Gastroesophageal sphincter (tissue), 4 donors: ENCODE data around the gene CHCT1. TPM values are rescaled to one million over a fixed set of nuclear protein-coding genes. Genes with fewer than 3 reads are reported as not detected.
"Not testable (repeated sequence)": the region's sequence is repeated elsewhere in the genome, so short reads cannot be mapped to it uniquely, and the experiment has no call there.

Experiments used
- ATAC-seq: fragments of 150-250 bp; one replicate; pipeline ENCODE4 v1.9.1; 2016; ENCODE audit warnings: mild to moderate bottlenecking, moderate library complexity
- H3K27ac ChIP-seq, 4 donors: fragments of 200-600 bp; sonication (generic) in 3 of 4; 1 replicate in 3 of 4; 2 replicates in 1 of 4; pipeline ENCODE4 v1.5.1; 2016 to 2019
- H3K27me3 ChIP-seq: fragments of 200-600 bp; sonication (generic); one replicate; pipeline ENCODE4 v1.5.1; 2019
- H3K36me3 ChIP-seq, 2 donors: fragments of 200-600 bp; sonication (generic); one replicate each; pipeline ENCODE4 v1.5.1; 2019; ENCODE audit warnings: control low read depth in 1 of 2
- H3K4me1 ChIP-seq, 3 donors: fragments of 200-600 bp; sonication (generic); 1 replicate in 2 of 3; 2 replicates in 1 of 3; pipeline ENCODE4 v1.5.1; 2016 to 2019; ENCODE audit warnings: control low read depth in 2 of 3
- H3K4me3 ChIP-seq, 2 donors: fragments of 200-600 bp; sonication (generic); one replicate each; pipeline ENCODE4 v1.5.1; 2019; ENCODE audit warnings: mild to moderate bottlenecking in 1 of 2, moderate library complexity in 1 of 2
- H3K9me3 ChIP-seq, 3 donors: fragments of 200-600 bp; sonication (generic); one replicate each; pipeline ENCODE4 v1.5.1; 2017 to 2019; ENCODE audit warnings: control low read depth in 2 of 3
- EP300 ChIP-seq: sonication (generic); formaldehyde crosslinking; IDR thresholded peaks from one replicate; pipeline ENCODE4 v1.6.1; 2017; ENCODE audit warnings: antibody characterized with exemption, mild to moderate bottlenecking
- POLR2A ChIP-seq, 2 donors: fragments of 450-650 bp; IDR thresholded peaks; one replicate each; pipeline ENCODE4 v1.6.1; 2017; ENCODE audit warnings: antibody characterized with exemption in 2 of 2, mild to moderate bottlenecking in 2 of 2, moderate library complexity in 1 of 2
- POLR2AphosphoS5 ChIP-seq: sonication (generic); formaldehyde crosslinking; IDR thresholded peaks from one replicate; pipeline ENCODE4 v1.6.1; 2017; ENCODE audit warnings: antibody characterized with exemption
- WGBS, 2 donors: methylation state at CpG; one replicate each; pipeline ENCODE4 v1.1.5; 2018; ENCODE audit warnings: low coverage in 1 of 2; 5-methylcytosine and 5-hydroxymethylcytosine counted together
- total RNA-seq, 4 donors: library from RNA; depleted of rRNA; stranded (reverse); fragments of >200 nt; gene quantifications; one replicate each; pipeline ENCODE4 v1.1.0, GENCODE V29; 2016
- TF ChIP-seq, protein P1 (sequence below), 4 experiments: fragments of 200-600 bp in 2 of 4; fragments of 450-650 bp in 2 of 4; sonication (generic) in 1 of 4; IDR thresholded peaks; one replicate each; pipeline ENCODE4 v1.5.1; 2017 to 2019; ENCODE audit warnings: antibody characterized with exemption in 4 of 4, mild to moderate bottlenecking in 2 of 4, moderate library complexity in 2 of 4

Gene CHCT1
- total RNA-seq, 4 donors from 2014 or later: not detected

DNA sequence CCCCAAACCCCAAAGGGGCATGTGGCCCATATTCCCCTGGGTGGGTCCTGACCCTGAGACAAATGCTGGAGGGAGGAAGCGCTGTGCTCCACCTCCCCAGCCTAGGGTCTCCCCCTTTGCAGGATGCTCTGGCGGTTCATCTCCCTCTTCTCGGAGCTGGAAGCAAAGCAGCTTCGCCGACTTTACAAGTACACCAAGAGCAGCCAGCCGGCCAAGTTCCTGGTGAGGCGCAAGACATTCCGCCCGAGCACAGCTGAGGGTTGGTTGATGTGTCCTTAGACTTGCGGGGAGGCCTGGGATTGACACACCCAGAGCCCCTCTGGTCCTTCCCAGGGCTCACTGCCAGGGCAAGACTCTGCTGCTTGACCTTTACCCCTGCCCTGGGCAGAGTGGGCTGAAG lies 4.3 kb downstream of the CHCT1 start:
- Histone ChIP-seq H3K36me3 (no peaks in the 10 kb centered on the region), H3K4me1 (peaks cover 0 to 8% (median 0%) of the 10 kb centered on the region in 3 donors), H3K27ac (no peak overlapping the region), H3K27me3 (no peaks in the 10 kb centered on the region), H3K4me3 (no peak overlapping the region), H3K9me3 (no peaks in the 10 kb centered on the region)
- TF ChIP-seq POLR2AphosphoS5: no peak
- no peak for TF ChIP-seq POLR2A (IDR thresholded peaks at IDR 0.05)
- TF ChIP-seq EP300: no peak
- TF ChIP-seq, protein P1, sequence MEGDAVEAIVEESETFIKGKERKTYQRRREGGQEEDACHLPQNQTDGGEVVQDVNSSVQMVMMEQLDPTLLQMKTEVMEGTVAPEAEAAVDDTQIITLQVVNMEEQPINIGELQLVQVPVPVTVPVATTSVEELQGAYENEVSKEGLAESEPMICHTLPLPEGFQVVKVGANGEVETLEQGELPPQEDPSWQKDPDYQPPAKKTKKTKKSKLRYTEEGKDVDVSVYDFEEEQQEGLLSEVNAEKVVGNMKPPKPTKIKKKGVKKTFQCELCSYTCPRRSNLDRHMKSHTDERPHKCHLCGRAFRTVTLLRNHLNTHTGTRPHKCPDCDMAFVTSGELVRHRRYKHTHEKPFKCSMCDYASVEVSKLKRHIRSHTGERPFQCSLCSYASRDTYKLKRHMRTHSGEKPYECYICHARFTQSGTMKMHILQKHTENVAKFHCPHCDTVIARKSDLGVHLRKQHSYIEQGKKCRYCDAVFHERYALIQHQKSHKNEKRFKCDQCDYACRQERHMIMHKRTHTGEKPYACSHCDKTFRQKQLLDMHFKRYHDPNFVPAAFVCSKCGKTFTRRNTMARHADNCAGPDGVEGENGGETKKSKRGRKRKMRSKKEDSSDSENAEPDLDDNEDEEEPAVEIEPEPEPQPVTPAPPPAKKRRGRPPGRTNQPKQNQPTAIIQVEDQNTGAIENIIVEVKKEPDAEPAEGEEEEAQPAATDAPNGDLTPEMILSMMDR (IDR thresholded peaks at IDR 0.05): no peak
- 80% methylated on average over 2 of the region's 10 CpGs; no CpG with 5 or more reads in 1 of the 2 donors for WGBS, 2 donors
- ATAC-seq: no peak

DNA sequence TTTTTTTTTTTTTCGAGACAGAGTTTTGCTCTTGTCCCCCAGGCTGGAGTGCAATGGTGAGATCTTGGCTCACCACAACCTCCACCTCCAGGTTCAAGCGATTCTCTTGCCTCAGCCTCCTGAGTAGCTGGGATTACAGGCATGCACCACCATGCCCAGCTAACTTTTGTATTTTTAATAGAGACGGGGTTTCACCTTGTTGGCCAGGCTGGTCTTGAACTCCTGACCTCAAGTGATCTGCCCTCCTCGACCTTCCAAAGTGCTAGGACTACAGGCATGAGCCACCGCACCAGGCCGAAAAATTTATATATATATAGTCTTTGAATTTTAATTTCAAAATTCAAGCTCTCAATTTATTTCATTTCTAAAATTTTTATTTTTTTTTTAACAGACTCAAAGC lies 6.2 kb downstream of the CHCT1 start:
- not testable (repeated sequence) for H3K4me1 ChIP-seq, H3K27ac ChIP-seq, H3K36me3 ChIP-seq, ATAC-seq, H3K27me3 ChIP-seq, H3K9me3 ChIP-seq, H3K4me3 ChIP-seq
- 78 to 94% methylated on average over 3 to 5 of the region's 6 CpGs for WGBS, 2 donors

DNA sequence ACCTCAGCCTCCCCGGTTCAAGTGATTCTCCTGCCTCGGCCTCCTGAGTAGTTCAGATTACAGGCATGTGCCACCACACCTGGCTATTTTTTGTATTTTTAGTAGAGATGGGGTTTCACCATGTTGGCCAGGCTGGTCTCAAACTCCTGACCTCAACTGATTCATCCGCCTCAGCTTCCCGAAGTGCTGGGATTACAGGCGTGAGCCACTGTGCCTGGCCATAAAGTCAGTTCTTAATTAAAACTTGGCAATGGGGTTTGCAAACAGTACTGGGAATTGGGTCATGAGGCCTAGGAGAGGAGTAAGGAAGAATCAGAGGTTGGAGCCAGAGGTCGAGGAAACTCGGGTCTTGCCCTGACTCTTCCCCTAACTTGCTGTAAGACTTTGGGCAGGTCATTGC lies 8.3 kb downstream of the CHCT1 start:
- not testable (repeated sequence) for H3K27me3 ChIP-seq, H3K27ac ChIP-seq, H3K9me3 ChIP-seq, H3K4me1 ChIP-seq, H3K36me3 ChIP-seq, ATAC-seq, H3K4me3 ChIP-seq
- 80 to 89% methylated on average over 2 to 6 of the region's 7 CpGs for WGBS, 2 donors

DNA sequence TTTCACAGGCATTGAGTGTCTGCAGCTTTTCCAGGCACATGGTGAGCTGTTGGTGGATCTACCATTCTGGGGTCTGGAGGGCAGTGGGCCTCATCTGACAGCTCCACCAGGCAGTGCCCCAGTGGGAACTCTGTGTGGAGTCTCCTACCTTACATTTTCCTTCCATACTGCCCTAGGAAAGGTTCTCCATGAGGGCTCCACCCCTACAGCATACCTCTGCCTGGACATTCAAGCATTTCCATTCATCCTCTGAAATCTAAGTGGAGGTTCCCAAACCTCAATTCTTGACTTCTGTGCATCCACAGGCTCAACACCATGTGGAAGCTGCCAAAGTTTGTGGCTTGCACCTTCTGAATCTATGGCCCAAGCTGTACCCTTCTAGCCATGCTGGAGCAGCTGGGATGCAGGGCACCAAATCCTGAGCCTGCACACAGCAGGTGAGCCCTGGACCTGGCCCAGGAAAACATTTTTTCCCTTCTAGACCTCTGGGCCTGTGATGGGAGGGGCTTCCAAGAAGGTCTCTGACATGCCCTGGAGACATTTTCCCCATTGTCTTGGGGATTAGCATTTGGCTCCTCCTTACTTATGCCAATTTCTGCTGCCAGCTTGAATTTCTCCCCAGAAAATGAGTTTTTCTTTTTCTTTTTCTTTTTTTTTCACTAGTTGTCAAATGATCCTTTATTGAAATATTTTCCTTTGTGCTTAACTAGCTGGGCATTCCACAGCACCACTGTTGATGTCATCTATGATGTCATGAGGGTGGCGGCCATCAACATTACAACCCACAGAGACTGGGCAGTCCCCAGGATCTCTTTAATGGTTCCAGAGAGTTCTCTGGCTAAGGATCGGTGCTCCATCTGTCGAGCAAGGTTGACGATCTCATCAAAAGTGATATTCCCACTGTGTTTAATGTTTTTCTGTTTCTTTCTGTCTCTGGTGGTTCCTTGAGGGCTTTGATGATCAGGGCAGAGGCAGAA lies 11.0 kb downstream of the CHCT1 start:
- H3K4me1 ChIP-seq: peaks cover 0 to 10% (median 0%) of the 10 kb centered on the region in 3 donors
- not testable (repeated sequence) for ATAC-seq, H3K9me3 ChIP-seq, H3K36me3 ChIP-seq, H3K27ac ChIP-seq, H3K27me3 ChIP-seq, H3K4me3 ChIP-seq
- WGBS, 2 donors: 79 to 81% methylated on average over 3 to 4 of the region's 4 CpGs

DNA sequence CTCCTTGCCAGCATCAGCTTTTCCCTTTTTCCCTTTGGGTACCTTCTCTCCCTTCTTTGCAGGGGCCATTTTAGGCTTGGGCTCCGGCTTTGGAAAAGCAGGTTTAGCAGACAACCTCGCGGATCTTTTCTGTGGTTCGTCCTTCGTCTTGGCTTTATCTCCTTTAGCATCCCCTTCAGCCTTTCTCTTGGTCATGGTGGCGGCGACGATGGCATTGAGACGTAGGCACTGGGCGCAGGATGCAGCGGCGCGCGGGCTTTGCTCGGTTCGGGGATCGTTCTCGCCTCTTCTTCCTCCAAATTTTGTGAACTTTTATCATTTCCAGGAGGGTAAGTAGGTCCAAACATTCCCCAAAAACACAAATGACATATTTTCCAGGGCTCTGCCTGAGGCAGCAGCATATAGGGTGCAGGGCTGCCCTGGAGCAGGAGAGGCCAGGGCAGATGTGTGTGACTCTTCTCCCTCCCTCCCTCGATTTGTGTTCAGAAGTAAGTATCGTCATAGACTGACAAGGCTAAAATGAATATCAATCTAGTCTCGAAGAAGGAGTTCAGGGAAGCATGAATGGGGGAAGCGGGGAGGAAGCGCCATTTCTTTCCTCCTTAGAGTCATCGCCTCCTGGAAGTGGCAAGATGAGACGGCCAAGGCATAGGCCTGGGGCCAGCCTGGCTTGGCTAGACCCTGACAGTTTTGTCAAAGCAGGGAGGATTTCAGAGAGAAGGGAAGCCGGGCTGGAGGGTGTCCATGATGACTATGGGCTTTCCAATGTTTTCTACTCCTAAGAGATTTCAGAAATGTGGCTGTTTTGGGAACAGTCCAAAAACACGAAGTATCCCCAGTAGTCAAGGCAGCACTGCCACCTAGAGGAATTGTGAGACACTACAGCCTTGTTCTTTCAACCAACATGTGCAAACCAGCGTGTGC lies 13.2 kb downstream of the CHCT1 start:
- peaks cover 0 to 15% (median 0%) of the 10 kb centered on the region in 3 donors for H3K4me1 ChIP-seq
- H3K36me3 ChIP-seq: no peaks in the 10 kb centered on the region
- no peaks in the 10 kb centered on the region for H3K9me3 ChIP-seq
- H3K27ac ChIP-seq: peak overlapping the region in 2 of 4 donors; percentile 41 to 42
- TF ChIP-seq POLR2AphosphoS5: peak; percentile 86
- TF ChIP-seq, protein P1 (IDR thresholded peaks at IDR 0.05): peak; percentile 81 to 98 (median 94)
- TF ChIP-seq EP300: no peak
- TF ChIP-seq POLR2A (IDR thresholded peaks at IDR 0.05): no peak
- WGBS, 2 donors: 52 to 64% methylated on average over 6 to 19 of the region's 28 CpGs
- ATAC-seq: peak; percentile 93
- no peaks in the 10 kb centered on the region for H3K27me3 ChIP-seq
- H3K4me3 ChIP-seq: no peak overlapping the region

DNA sequence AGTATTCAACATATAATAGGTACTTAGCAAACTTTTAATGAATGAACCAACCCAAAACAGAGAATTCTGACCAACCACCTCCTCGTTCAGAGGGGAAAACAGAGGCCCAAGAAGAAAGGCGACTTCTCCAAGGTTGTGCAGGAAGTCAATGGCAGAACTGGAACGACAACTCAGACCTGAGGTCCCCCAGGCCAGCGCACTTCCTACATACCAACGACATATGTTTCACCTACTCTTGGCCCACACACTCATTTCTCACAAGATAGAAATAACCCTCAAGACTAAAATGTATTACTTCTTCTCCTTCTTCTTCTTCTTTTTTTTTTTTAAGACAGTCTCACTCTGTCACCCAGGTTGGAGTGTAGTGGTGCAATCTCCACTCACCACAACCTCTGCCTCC lies 14.4 kb downstream of the CHCT1 start:
- H3K36me3 ChIP-seq: no peaks in the 10 kb centered on the region
- no peak for TF ChIP-seq EP300
- no peaks in the 10 kb centered on the region for H3K9me3 ChIP-seq
- WGBS, 2 donors: 54 to 65% methylated on average over 5 of the region's 5 CpGs
- no peak overlapping the region for H3K27ac ChIP-seq
- ATAC-seq: no peak
- no peaks in the 10 kb centered on the region for H3K27me3 ChIP-seq
- no peak overlapping the region for H3K4me3 ChIP-seq
- H3K4me1 ChIP-seq: peaks cover 0 to 16% (median 0%) of the 10 kb centered on the region in 3 donors
